HepG2 (cell line): Measurements from ENCODE around the gene PRR29. TPM values are rescaled to one million over a fixed set of nuclear protein-coding genes. Genes with fewer than 3 reads are reported as not detected.

ENCODE experiments used
- BCL6 ChIP-seq: IDR thresholded peaks from 2 replicates; pipeline ENCODE4 v1.6.1; 2016; ENCODE audit warnings: missing genetic modification reagents, missing compliant biosample characterization
- CSRNP2 ChIP-seq: sonication (generic); formaldehyde crosslinking; conservative IDR thresholded peaks from 2 replicates; pipeline ENCODE4 v1.8.0; 2022; ENCODE audit warnings: low read depth, missing genetic modification reagents
- CTCF ChIP-seq: sonication (generic); formaldehyde crosslinking; IDR thresholded peaks from 2 replicates; pipeline ENCODE4 v1.5.0; 2020; ENCODE audit warnings: mild to moderate bottlenecking, missing genetic modification reagents, moderate library complexity
- FOSL2 ChIP-seq: sonication (generic); formaldehyde crosslinking; IDR thresholded peaks from 2 replicates; pipeline ENCODE4 v1.4.0; 2020; ENCODE audit warnings: missing genetic modification reagents
- FOXJ3 ChIP-seq: sonication (generic); formaldehyde crosslinking; IDR thresholded peaks from 2 replicates; pipeline ENCODE4 v1.4.0; 2020; ENCODE audit warnings: missing genetic modification reagents, mild to moderate bottlenecking, borderline replicate concordance
- FOXK2 ChIP-seq: fragments of 450-650 bp; IDR thresholded peaks from 2 replicates; pipeline ENCODE4 v1.6.1; 2016
- HOXA7 ChIP-seq: sonication (generic); formaldehyde crosslinking; IDR thresholded peaks from 2 replicates; pipeline ENCODE4 v1.8.1; 2022; ENCODE audit warnings: mild to moderate bottlenecking, missing genetic modification reagents, moderate library complexity
- MLX ChIP-seq: IDR thresholded peaks from 2 replicates; pipeline ENCODE4 v1.6.1; 2016
- POLR2A ChIP-seq, 2 experiments: IDR thresholded peaks; 2 replicates each; pipeline ENCODE4 v1.6.1; 2011; ENCODE audit warnings: low read depth in 2 of 2, low read length in 2 of 2, mild to moderate bottlenecking in 1 of 2, moderate library complexity in 1 of 2; ENCODE audit not compliant: insufficient read depth in 1 of 2
- RAD21 ChIP-seq: fragments of 450-650 bp; formaldehyde crosslinking; IDR thresholded peaks from 2 replicates; pipeline ENCODE4 v1.5.0; 2020; ENCODE audit warnings: mild to moderate bottlenecking
- SIX4 ChIP-seq: sonication (generic); formaldehyde crosslinking; IDR thresholded peaks from 2 replicates; pipeline ENCODE4 v1.4.0; 2020; ENCODE audit warnings: missing genetic modification reagents
- SRY ChIP-seq: sonication (generic); formaldehyde crosslinking; IDR thresholded peaks from 2 replicates; pipeline ENCODE4 v1.8.0; 2022; ENCODE audit warnings: mild to moderate bottlenecking, missing genetic modification reagents
- SSRP1 ChIP-seq: IDR thresholded peaks from 2 replicates; pipeline ENCODE4 v1.6.1; 2016; ENCODE audit warnings: control low read depth
- STAG1 ChIP-seq: sonication (generic); formaldehyde crosslinking; IDR thresholded peaks from 2 replicates; pipeline ENCODE4 v1.4.0; 2020; ENCODE audit warnings: missing genetic modification reagents
- ZBTB21 ChIP-seq: sonication (generic); formaldehyde crosslinking; IDR thresholded peaks from 2 replicates; pipeline ENCODE4 v1.4.0; 2020; ENCODE audit warnings: missing genetic modification reagents
- ZFP37 ChIP-seq: sonication (generic); formaldehyde crosslinking; IDR thresholded peaks from 2 replicates; pipeline ENCODE4 v1.4.0; 2020; ENCODE audit warnings: missing genetic modification reagents, borderline replicate concordance
- ZIK1 ChIP-seq: sonication (generic); formaldehyde crosslinking; IDR thresholded peaks from 2 replicates; pipeline ENCODE4 v1.5.0; 2020; ENCODE audit warnings: mild to moderate bottlenecking, low read depth, missing genetic modification reagents, borderline replicate concordance
- ZNF20 ChIP-seq: sonication (generic); formaldehyde crosslinking; IDR thresholded peaks from 2 replicates; pipeline ENCODE4 v1.4.0; 2020; ENCODE audit warnings: mild to moderate bottlenecking, moderate library complexity, missing genetic modification reagents
- ZNF556 ChIP-seq: sonication (generic); formaldehyde crosslinking; IDR thresholded peaks from 2 replicates; pipeline ENCODE4 v1.4.0; 2020; ENCODE audit warnings: mild to moderate bottlenecking, missing genetic modification reagents, borderline replicate concordance
- ZNF652 ChIP-seq: IDR thresholded peaks from 2 replicates; pipeline ENCODE4 v1.6.1; 2016; ENCODE audit warnings: low read depth, borderline replicate concordance
- ZNF713 ChIP-seq: sonication (generic); formaldehyde crosslinking; IDR thresholded peaks from 2 replicates; pipeline ENCODE4 v1.4.0; 2020; ENCODE audit warnings: mild to moderate bottlenecking, missing genetic modification reagents
- ZNF782 ChIP-seq: sonication (generic); formaldehyde crosslinking; IDR thresholded peaks from 2 replicates; pipeline ENCODE4 v1.4.0; 2020; ENCODE audit warnings: missing genetic modification reagents, mild to moderate bottlenecking, borderline replicate concordance
- ZSCAN12 ChIP-seq: sonication (generic); formaldehyde crosslinking; IDR thresholded peaks from 2 replicates; pipeline ENCODE4 v1.9.0; 2021; ENCODE audit warnings: mild to moderate bottlenecking, missing genetic modification reagents
- polyA plus RNA-seq, 8 experiments: library from polyadenylated mRNA; depleted of rRNA in 3 of 8; stranded (reverse) in 7 of 8; unstranded in 1 of 8; fragments of >200 nt; fragmentation: Illumina TruSeq in 4 of 8; extraction: Trizol in 4 of 8; gene quantifications; 2 replicates each; pipeline versions ENCODE4 v1.2.1 to v1.2.3, GENCODE V29; 2011 to 2016; ENCODE audit warnings: low read depth in 4 of 8, missing spikeins in 1 of 8, mixed read lengths in 1 of 8; ENCODE audit not compliant: insufficient read depth in 1 of 8
- total RNA-seq, 5 experiments: library from RNA; depleted of rRNA; stranded (reverse); fragments of >200 nt; fragmentation: Illumina TruSeq; extraction: Trizol; gene quantifications; 2 replicates each; pipeline ENCODE4 v1.2.3, GENCODE V29; 2016; ENCODE audit warnings: low read depth in 1 of 5
- TF ChIP-seq, protein P1 (sequence below): sonication (generic); formaldehyde crosslinking; IDR thresholded peaks from 2 replicates; pipeline ENCODE4 v1.4.0; 2020; ENCODE audit warnings: mild to moderate bottlenecking, low read depth, missing genetic modification reagents
- TF ChIP-seq, protein P2 (sequence below): sonication (generic); formaldehyde crosslinking; IDR thresholded peaks from 2 replicates; pipeline ENCODE4 v1.5.1; 2020; ENCODE audit warnings: missing genetic modification reagents, mild to moderate bottlenecking, borderline replicate concordance

The PRR29 gene
- total and polyA plus RNA-seq, 2 of the 13 experiments (the other 11 are each of a cell fraction or from before 2014, with no cell fraction given): 0.07 to 0.20 TPM

DNA sequence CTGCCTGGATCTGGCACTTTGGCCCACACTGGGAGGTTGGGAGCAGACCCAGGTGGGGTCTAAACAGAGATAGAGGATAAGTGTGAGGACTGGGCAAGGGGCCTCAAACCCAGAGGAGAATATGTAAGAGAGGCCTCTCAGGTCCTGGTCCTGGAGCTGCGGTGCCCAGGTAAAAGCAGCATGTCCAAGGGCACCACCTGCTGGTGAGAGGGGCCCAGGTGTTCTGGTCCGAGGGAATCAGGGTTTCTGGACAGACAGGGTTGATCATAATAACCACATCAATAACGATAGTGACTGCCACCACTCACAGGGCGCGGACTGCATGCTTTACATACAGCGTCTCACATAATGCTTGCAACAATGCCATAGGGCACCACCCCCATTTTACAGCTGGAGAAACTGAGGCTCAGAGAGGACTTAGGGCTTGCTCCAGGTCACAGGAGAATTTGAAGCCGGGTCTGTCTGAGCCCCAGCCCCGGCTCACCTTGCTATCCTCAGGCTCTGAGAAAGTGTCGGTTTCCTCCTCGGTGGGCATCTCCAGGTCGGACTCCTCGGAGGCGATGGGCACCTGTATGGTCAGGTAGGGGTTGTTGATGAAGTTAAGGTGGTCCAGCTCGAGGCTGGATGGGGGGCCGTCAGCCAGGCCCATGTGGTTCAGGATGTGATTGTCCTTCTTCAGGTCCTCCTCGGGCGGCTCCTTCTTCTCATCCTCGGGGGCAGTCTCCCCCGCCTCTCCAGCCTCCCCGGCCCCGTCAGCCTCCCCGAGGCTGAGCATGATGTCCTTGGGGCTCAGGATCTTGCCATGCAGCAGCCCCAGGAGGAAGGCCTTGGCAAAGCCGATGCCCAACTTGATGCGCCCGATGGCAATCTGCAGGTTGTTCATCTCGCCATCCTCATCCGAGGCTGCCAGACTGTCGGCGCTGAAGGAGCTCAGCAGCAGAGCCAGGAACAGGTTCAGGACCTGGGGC lies 46.9 kb upstream of the PRR29 start (continued):
- TF ChIP-seq FOSL2 (peak; percentile 24; the same call in 1 of the 2 replicates), ZFP37 (CRISPR knock-in tag) (0 out of 2 replicates have a peak, but pooled peaks have one; percentile 28), ZNF20 (CRISPR knock-in tag) (no peak), ZBTB21 (CRISPR knock-in tag) (no peak), CTCF (CRISPR knock-in tag) (peak; percentile 83), ZSCAN12 (CRISPR knock-in tag) (no peak), ZIK1 (no peak), ZNF652 (CRISPR knock-in tag) (no peak), HOXA7 (CRISPR knock-in tag) (no peak), CSRNP2 (CRISPR knock-in tag) (no peak), SRY (CRISPR knock-in tag) (no peak), BCL6 (no peak), ZNF556 (CRISPR knock-in tag) (no peak), FOXK2 (no peak), SSRP1 (no peak), POLR2A (IDR thresholded peaks at IDR 0.05; ENCODE audit: insufficient read depth in 1 of 2, low read depth in 2 of 2, low read length in 2 of 2) (no peak), ZNF713 (CRISPR knock-in tag) (no peak), ZNF782 (CRISPR knock-in tag) (no peak), STAG1 (CRISPR knock-in tag) (peak; percentile 71), RAD21 (peak; percentile 66; the same call in 1 of the 2 replicates), FOXJ3 (no peak), MLX (CRISPR knock-in tag) (no peak), SIX4 (CRISPR knock-in tag) (no peak)
- TF ChIP-seq, protein P1, sequence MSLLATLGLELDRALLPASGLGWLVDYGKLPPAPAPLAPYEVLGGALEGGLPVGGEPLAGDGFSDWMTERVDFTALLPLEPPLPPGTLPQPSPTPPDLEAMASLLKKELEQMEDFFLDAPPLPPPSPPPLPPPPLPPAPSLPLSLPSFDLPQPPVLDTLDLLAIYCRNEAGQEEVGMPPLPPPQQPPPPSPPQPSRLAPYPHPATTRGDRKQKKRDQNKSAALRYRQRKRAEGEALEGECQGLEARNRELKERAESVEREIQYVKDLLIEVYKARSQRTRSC (CRISPR knock-in tag): no peak
- TF ChIP-seq, protein P2, sequence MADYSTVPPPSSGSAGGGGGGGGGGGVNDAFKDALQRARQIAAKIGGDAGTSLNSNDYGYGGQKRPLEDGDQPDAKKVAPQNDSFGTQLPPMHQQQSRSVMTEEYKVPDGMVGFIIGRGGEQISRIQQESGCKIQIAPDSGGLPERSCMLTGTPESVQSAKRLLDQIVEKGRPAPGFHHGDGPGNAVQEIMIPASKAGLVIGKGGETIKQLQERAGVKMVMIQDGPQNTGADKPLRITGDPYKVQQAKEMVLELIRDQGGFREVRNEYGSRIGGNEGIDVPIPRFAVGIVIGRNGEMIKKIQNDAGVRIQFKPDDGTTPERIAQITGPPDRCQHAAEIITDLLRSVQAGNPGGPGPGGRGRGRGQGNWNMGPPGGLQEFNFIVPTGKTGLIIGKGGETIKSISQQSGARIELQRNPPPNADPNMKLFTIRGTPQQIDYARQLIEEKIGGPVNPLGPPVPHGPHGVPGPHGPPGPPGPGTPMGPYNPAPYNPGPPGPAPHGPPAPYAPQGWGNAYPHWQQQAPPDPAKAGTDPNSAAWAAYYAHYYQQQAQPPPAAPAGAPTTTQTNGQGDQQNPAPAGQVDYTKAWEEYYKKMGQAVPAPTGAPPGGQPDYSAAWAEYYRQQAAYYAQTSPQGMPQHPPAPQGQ (CRISPR knock-in tag): no peak
